A375 (cell line): ENCODE data around the gene ATP2A1. TPM values are rescaled to one million over a fixed set of nuclear protein-coding genes. Genes with fewer than 3 reads are reported as not detected.

Experiments
- small RNA-seq: library from RNA; depleted of rRNA; stranded (forward); fragments of <200 nt; gene quantifications from one replicate; pipeline ENCODE3, GENCODE V24; 2014
- total RNA-seq: library from RNA; depleted of rRNA; stranded (reverse); fragments of >200 nt; shearing (Covaris generic); gene quantifications from 2 replicates; pipeline ENCODE4 v1.2.3, GENCODE V29; 2014; rRNA removed

The ATP2A1 gene
- 0.53 and 1.2 TPM in 2 replicates for total RNA-seq

GRCh38 chr16:28878083-28878926, at the start of gene ATP2A1:
Gene ATP2A1 (plus strand): TSS chr16:28878488. CDS start chr16:28878672, 184 bp downstream.

GRCh38 chr16:28846080-28846932, 32.0 kb upstream of the ATP2A1 start, which contains the start of gene TUFM:
Gene TUFM (minus strand): TSS chr16:28846348. CDS start chr16:28846269, 79 bp downstream.

GRCh38 chr16:28924762-28925385, 46.6 kb downstream of the ATP2A1 start, which contains the start of gene RABEP2:
Gene RABEP2 (minus strand): TSS chr16:28925238. CDS start chr16:28925163, 75 bp downstream.

GRCh38 chr16:28931801-28932225, 53.5 kb downstream of the ATP2A1 start, which contains the start of gene CD19:
Gene CD19 (plus strand): TSS chr16:28931971. CDS start chr16:28932001, 30 bp downstream.

GRCh38 chr16:28950648-28951409, 72.5 kb downstream of the ATP2A1 start, which contains the start of gene NFATC2IP:
Gene NFATC2IP (plus strand): TSS chr16:28950937. CDS start chr16:28951012, 75 bp downstream.

Small RNAs within 50 kb of the gene (small RNA-seq; reads per million reads assigned to genes)
- not detected for gene RF00416

Other genes with a start within 250 kb of the ATP2A1 start
- not detected in 2 replicates for gene NPIPB8, start 240.4 kb upstream of the ATP2A1 start, total RNA-seq
- 578 and 662 TPM in 2 replicates for gene EIF3C, start 167.0 kb upstream of the ATP2A1 start, total RNA-seq
- gene NPIPB9, start 126.7 kb upstream of the ATP2A1 start, total RNA-seq = 0.72 and 2.2 TPM in 2 replicates
- gene ATXN2L, start 55.5 kb upstream of the ATP2A1 start, total RNA-seq = 118 and 158 TPM in 2 replicates
- gene TUFM, start 32.1 kb upstream of the ATP2A1 start, total RNA-seq = 341 and 356 TPM in 2 replicates
- 28.8 and 37.8 TPM in 2 replicates for gene SH2B1, start 14.6 kb upstream of the ATP2A1 start, total RNA-seq
- 43.0 and 51.4 TPM in 2 replicates for gene RABEP2, start 46.8 kb downstream of the ATP2A1 start, total RNA-seq
- gene CD19, start 53.5 kb downstream of the ATP2A1 start, total RNA-seq = not detected in 2 replicates
- gene NFATC2IP, start 72.4 kb downstream of the ATP2A1 start, total RNA-seq = 55.7 and 66.1 TPM in 2 replicates
- gene SPNS1, start 96.3 kb downstream of the ATP2A1 start, total RNA-seq = 54.7 and 59.7 TPM in 2 replicates
- 0.83 and 1.2 TPM in 2 replicates for gene LAT, start 106.6 kb downstream of the ATP2A1 start, total RNA-seq